ENCODE results near the gene PEX5L.

- TF ChIP-seq, protein P1, sequence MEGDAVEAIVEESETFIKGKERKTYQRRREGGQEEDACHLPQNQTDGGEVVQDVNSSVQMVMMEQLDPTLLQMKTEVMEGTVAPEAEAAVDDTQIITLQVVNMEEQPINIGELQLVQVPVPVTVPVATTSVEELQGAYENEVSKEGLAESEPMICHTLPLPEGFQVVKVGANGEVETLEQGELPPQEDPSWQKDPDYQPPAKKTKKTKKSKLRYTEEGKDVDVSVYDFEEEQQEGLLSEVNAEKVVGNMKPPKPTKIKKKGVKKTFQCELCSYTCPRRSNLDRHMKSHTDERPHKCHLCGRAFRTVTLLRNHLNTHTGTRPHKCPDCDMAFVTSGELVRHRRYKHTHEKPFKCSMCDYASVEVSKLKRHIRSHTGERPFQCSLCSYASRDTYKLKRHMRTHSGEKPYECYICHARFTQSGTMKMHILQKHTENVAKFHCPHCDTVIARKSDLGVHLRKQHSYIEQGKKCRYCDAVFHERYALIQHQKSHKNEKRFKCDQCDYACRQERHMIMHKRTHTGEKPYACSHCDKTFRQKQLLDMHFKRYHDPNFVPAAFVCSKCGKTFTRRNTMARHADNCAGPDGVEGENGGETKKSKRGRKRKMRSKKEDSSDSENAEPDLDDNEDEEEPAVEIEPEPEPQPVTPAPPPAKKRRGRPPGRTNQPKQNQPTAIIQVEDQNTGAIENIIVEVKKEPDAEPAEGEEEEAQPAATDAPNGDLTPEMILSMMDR (IDR thresholded peaks at IDR 0.05) = no peak
- no peak for TF ChIP-seq POLR2A (IDR thresholded peaks at IDR 0.05)
- no peak for TF ChIP-seq POLR2AphosphoS5 (IDR thresholded peaks at IDR 0.05)
Measured at GRCh38 chr3:180073561-180073960, 36.8 kb upstream of the PEX5L start.

All from prostate gland (tissue), 2 donors.